GM08714 (cell line): Measurements from ENCODE around the gene C16orf74.

Experiments
- H3K4me3 ChIP-seq: fragments of 200-500 bp; sonication (Bioruptor generic); 2 replicates; pipeline ENCODE4 v1.5.1; 2014; ENCODE audit warnings: mild to moderate bottlenecking, low read length, inconsistent platforms
- ZNF274 ChIP-seq: IDR thresholded peaks from 2 replicates; pipeline ENCODE4 v1.6.1; 2012; ENCODE audit warnings: mild to moderate bottlenecking, low read depth, low read length

The C16orf74 gene

GRCh38 chr16:85720302-85720637 lies 30.6 kb downstream of the C16orf74 start:
- no peak for TF ChIP-seq ZNF274
- H3K4me3 ChIP-seq, result no peak overlapping the region

- no peak overlapping the region for H3K4me3 ChIP-seq
- TF ChIP-seq ZNF274, result no peak
Measured at GRCh38 chr16:85719605-85720301, 31.1 kb downstream of the C16orf74 start.

- no peak overlapping the region for H3K4me3 ChIP-seq
- TF ChIP-seq ZNF274, result no peak
Measured at GRCh38 chr16:85718682-85719081, 32.2 kb downstream of the C16orf74 start.

- no peak overlapping the region for H3K4me3 ChIP-seq
- TF ChIP-seq ZNF274, result no peak
Measured at GRCh38 chr16:85718153-85718477, 32.8 kb downstream of the C16orf74 start.

GRCh38 chr16:85717393-85718152 lies 33.3 kb downstream of the C16orf74 start:
- no peak for TF ChIP-seq ZNF274

GRCh38 chr16:85716680-85717038 lies 34.2 kb downstream of the C16orf74 start:
- TF ChIP-seq ZNF274, result no peak
- no peak overlapping the region for H3K4me3 ChIP-seq

More at GRCh38 chr16:85717393-85718152, 33.3 kb downstream of the C16orf74 start:
- no peak overlapping the region for H3K4me3 ChIP-seq

GRCh38 chr16:85716022-85716679 lies 34.7 kb downstream of the C16orf74 start:
- TF ChIP-seq ZNF274, result no peak
- no peak overlapping the region for H3K4me3 ChIP-seq

GRCh38 chr16:85715169-85716021 lies 35.5 kb downstream of the C16orf74 start:
- no peak for TF ChIP-seq ZNF274
- H3K4me3 ChIP-seq, result no peak overlapping the region

- TF ChIP-seq ZNF274, result no peak
Measured at GRCh38 chr16:85712801-85713200, 38.1 kb downstream of the C16orf74 start.

GRCh38 chr16:85711982-85712587 lies 38.8 kb downstream of the C16orf74 start:
- TF ChIP-seq ZNF274, result no peak

More at GRCh38 chr16:85712801-85713200, 38.1 kb downstream of the C16orf74 start:
- no peak overlapping the region for H3K4me3 ChIP-seq

GRCh38 chr16:85710732-85711131 lies 40.2 kb downstream of the C16orf74 start:
- no peak for TF ChIP-seq ZNF274
- no peak overlapping the region for H3K4me3 ChIP-seq

More at GRCh38 chr16:85711982-85712587, 38.8 kb downstream of the C16orf74 start:
- H3K4me3 ChIP-seq, result no peak overlapping the region

- no peak overlapping the region for H3K4me3 ChIP-seq
- no peak for TF ChIP-seq ZNF274
Measured at GRCh38 chr16:85709766-85710585, 40.9 kb downstream of the C16orf74 start.

- no peak overlapping the region for H3K4me3 ChIP-seq
- no peak for TF ChIP-seq ZNF274
Measured at GRCh38 chr16:85708338-85708737, 42.6 kb downstream of the C16orf74 start.

- no peak overlapping the region for H3K4me3 ChIP-seq
- TF ChIP-seq ZNF274, result no peak
Measured at GRCh38 chr16:85707528-85708095, 43.3 kb downstream of the C16orf74 start.
